ENCODE results near the gene OLIG3.

The OLIG3 gene

DNA sequence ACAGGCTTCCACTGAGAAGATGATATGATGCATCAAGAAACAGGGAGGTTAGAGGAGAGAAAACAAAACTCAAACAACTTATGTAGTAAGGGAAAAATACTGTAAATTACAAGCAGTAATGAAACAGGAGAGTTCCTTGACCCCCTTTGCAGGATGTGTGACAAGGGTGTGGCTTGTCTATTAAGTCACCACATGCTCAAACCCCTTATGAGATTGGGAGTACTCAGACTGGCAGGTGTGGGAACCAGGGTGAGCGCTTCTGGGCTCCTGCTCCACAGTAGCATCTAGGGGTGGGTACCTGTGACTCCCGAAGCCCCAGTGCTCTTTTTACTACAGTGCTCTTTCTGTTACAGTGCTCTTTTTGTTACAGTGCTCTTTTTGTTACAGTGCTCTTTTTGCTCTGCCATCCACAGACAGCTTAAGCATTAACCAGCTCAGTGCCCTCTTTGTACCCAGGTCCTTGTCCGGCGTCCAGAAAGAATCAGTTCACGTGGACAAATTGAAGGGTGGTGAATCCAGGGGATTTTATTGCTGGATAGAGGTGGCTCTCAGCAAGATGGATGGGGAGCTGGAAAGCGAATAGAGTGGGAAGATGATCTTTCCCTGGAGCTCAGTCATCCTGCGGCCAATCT is 28.7 kb downstream of the OLIG3 start:
- DNase-seq = no peak

DNA sequence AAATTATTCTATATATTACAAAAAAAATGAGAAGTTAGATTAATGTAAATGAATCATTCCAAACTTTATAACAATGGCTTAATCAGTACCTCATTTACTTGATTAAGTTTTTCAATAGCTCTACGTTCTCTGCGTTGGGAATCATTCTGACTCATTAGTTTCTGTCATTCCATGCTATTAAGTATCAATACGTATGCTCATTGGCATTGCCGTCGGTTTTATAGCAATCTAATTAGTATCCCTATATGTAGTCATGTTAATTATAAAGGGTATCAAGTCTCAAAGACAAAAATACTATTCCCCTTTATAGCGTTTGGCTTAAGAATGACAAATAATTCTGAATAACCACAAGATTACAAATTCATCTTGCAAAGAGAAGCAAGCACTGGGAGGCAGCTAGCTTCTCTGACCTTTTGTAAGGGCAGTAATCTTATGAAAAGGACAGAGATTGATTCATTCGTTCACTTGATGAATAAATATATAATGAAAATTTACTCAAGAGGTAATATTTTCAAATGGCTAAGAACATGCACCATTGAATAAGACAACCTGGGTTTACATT is 41.8 kb downstream of the OLIG3 start:
- no peak for DNase-seq

DNA sequence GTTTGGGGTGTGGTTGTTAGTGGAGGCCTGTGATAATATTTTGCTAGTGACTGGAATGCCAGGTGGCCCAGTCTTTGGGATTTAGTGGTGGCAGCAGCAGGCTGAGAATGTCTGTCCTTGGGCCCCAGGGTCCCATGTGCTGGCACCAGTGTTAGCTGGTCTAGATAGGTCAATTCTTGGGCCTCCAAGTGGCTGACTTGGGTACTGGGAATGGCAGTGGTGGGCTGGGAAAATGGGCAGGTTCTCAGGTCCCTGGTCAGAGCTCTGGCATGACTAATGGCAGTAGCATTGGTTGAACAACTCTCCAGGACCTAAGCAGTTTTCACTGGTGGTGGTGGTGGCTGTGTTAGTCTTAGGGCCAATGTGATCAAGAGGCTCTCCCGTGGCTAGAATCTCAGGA is 50.3 kb downstream of the OLIG3 start:
- DNase-seq = no peak
